SH-SY5Y (cell line): ENCODE results near the gene IFT88.

Experiments
- GATA2 ChIP-seq: IDR thresholded peaks from 2 replicates; pipeline ENCODE4 v1.6.1; 2011; ENCODE audit warnings: mild to moderate bottlenecking, low read depth, low read length
- GATA3 ChIP-seq: IDR thresholded peaks from 2 replicates; pipeline ENCODE4 v1.6.1; 2011; ENCODE audit warnings: low read depth, mild to moderate bottlenecking, low read length, moderate library complexity

DNA sequence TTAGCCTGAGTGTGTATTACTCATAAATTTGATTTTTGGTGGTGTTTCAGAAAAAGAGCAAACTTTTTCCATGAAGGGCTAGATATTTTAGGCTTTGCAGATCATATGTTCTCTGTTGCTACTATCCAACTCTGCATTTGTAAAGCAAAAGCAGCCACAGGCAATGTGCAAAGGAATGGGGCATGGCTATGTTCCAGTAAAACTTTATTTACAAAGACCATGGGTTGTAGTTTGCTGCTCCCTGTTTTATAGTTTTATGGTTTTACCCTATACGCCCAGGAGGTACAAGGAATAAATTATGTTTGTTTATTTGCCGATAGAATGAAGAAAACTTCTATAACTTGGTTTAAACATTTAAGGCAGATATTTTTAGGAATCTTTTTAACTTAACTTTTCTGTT is 23.6 kb downstream of the IFT88 start:
- TF ChIP-seq GATA2: no peak
- TF ChIP-seq GATA3: no peak
